NCI-H345 treated with DMSO at 0.1 percent for 48 hours (cell line): Measurements from ENCODE around the gene LSM10.

Experiments
- DNase-seq: peaks from one replicate; lab custom pipeline; 2025; ENCODE audit not compliant: unreplicated experiment; lab: John Stamatoyannopoulos, UW

The LSM10 gene

DNA sequence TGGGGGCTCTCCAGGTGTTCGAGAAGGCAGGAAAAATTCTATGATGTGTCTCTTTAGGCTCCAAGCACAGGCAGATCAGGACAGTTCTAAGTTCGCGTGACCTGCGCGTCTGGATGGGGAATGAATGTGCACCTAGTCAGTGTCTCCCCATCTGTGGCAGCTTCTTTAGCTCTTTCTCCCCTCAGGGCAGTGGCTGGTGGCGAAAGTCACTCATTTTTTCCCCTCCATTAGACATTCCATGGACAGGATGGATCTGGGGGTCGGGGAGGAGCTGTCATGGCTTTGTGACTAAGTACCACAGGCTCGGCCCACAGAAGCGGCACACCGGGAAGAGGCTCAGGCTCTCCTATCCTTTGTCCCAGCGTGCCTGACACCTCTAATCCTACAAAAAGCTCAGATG, 43.2 kb downstream of the LSM10 start:
- no peak for DNase-seq

DNA sequence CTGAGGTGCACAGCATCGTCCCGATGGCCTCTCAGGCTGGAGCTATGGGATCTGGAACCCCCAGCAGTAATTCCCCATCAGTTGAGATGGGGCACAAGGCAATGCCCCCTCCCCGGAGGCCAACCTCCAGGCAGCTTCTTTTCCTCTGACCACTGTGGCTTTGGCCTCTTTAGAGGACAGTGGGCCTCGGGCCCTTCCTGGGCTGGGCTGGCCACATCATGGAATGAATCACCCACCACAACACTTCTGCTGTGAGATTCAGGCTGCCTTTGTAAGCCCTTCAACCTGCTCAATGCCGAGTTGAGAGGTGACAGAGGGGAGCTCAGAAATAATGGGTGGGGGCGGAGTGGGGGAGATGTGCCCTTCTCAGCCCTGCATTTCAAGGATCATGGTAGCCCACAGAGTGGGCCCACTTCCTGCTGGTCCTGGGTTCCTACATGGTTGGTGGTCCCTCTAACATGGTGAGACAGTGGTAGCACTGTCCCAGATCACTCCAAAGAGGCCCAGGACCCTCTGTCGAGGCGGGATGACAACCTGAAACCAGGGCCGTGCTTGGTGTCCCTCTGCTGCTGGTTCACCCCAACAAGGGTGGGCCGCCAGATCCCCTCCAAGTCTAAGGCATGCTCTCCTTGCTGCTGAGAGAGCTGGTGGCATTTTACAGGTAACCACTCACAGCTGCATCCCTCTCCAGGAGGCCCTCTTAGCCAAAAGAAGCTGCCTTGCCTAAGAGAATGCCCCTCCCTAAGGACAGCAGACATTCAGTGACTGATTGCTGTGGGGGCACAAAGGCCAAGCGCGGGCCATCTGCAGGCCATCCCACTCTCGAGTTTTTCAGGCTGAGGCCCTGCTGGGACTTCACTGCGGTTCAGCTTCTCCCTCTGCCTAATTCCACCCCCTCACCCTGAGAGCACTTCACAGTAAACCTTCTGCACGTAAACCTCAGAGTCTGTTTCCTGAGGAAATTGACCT, 44.5 kb downstream of the LSM10 start:
- no peak for DNase-seq

DNA sequence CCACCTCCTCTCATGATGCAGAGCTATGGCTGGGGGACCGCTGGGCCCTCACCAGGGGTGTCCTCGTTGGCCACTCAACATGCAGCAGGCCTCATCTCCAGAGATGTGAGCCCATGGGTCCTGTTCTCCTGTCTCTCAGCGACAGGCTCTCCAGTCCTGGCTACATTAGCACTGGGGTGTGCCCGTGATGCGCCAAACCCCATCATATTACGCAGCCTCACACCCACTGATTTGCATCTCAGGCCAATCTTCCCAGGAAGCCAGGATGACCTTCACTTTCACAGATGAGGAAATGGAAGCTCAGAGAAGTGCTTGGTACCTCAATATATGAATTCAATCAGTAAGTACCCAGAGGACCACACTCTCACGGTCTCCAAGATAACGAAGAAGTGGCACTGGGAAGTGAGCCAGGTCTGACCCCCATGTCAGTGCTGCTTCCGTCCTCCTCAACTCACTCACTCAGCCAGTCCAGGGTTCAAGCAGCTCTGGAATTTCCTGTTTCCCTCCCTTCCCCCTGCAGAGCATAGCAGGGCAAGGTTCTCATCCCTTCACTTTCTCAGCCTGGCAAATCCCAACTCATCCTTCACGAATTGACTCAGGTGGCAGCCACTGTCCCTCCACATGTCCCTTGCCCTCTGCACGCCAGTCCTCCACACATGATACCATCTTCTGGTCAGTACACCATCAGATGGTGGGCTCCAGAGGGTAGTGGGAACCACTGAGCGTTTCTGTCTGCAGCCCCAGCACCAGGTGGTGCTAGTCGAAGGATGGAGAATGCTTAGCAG, 45.4 kb downstream of the LSM10 start:
- DNase-seq, result no peak

DNA sequence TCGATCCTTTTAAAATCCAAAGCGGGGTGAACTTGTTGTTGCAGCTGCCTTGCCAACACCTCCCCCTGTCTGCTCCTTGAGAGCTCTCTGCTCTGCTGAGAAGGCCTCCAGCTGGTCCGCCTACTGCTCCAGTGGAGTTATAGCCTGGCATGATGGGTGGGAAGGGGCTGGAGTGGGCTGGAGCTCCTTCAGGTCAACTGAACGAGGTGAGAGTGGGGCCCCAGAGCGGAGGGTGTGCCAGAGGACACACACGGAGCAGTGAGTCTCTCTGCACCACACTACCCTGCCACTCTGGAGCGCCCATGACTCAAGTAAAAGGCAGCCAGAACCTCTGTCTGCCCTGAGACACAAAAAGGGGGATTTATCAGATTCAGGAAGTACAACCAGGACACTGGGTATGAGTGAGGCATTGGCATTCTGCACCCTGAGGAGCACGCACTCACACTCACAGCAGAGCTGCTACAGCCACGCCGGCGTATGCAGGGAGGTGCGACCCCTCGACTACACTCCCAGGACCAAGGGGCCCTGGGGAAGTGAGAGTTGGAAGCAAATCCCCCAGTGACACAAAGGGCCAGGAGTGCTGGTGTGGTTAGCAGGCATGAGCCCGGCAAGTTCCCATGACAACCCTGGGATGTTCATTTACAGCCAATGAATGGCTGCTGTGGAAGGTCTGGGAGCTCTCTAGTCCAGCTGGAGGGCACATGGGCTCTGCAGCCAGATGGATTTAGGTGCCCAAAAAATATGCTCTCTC, 46.3 kb downstream of the LSM10 start:
- no peak for DNase-seq

DNA sequence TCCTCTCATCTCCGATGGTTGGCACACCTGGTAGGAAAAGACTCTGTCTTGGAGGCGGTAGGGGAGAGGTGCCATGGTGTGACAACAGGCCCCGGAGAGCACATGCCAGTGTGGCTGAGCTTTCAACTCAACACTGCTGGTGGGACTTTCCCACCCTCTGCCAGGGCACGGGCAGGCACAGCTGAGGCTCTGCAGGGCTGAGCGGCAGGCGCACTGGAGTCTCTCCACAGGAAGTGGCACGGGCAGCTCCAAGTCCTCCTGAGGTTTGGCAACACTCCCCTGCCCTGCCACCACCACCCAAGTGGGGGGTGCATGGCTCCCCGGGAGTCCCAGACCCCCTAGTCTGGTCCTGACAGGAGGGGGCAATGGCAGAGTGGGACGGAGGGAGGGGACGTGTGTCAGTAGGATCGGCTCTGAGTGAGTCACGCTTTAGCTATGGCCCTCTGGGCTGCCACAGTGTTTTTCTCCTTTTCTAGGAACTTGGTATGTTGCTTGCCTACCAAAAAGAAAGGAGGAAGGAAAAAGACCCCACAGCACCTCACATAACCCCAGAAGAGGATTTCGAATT, 47.0 kb downstream of the LSM10 start:
- DNase-seq, result no peak

DNA sequence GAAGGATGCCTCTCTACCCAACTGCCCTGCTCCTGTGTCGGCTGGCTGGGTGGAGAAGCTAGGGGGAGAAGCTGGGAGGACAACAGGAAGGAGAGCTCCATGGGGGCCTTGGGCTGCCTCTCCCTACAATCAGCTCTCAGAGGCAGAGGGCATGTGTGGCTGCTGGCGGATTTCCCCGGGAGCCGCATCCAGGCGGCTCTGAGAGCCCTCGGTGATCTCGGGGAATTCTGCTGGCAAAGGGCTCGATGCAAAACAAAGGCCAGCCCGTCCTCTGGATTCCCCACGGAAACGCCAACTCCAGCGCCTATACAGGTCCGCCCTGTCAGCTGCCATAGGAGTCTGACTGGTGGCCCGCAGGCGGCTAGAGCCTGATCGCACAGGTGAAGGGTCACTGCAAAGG, 47.9 kb downstream of the LSM10 start:
- no peak for DNase-seq

DNA sequence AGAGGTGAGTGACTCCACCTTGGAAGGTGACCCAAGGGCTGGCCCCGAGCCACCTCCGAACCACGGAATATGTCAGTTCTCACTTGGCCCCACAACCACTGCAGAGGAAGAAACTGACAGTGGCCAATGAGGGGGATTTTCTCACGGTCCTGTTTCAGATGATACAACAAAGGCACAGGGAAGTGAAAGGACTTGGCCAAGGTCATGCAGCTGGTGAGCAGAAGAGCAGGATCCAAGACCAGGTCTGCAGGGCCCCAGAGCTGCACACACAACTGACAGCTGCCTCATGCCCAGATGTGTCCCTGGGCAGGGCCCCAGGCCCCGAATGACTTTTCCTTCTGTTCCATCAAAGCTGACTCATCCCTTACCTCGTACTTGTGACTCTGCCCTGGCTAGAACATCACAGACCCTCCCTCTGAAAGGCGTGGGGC, 48.5 kb downstream of the LSM10 start:
- DNase-seq, result no peak

DNA sequence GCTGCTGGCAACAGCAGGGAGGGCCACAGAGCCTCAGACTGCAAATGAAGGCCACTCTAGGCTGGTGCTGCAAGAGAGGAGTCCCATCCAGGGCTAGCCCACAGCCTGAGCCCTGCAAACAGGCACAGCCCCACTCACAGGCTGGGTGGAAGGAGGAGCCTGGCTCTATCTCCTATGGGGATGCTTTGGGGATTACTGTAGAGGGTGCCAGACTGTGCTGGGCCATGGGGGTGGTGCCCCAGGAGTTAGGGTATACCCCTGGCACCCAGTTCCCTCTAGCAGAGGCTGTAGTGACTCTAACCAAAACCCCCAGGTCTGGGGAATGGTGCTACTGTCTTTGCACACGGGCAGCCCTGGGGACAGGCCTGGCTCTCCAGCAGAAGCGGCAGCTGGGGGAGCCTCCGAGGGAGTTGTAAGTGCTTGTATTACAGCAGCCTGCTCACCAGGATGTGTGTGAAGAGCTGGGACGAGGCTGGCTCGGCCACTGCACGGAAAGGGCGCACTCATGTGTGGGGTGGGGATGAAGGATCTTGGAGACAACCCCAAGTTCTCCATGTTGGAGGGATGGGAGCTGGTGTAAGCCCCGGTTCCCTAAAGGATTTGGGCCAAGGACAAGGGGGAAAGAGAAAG, 50.9 kb downstream of the LSM10 start:
- DNase-seq, result no peak

DNA sequence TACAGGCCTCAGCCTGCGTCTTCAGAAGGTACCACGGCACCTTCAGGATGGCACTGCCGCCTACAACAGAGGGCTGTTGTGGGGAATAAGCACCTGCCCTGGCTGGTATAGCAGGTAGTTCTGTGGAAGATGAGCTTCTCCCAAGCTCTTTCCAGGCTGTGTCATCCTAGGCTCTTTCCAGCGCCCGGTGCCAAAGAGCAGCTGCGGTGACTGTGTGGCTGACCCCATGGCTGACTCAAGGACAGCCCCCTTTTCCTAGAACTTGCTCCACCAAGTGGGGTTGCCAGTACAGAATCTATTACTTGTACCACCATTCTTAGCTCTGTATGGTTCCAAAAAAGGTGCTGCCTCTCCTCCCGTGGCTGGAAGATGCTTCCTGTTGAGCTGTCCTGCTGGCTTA, 52.4 kb downstream of the LSM10 start:
- no peak for DNase-seq

DNA sequence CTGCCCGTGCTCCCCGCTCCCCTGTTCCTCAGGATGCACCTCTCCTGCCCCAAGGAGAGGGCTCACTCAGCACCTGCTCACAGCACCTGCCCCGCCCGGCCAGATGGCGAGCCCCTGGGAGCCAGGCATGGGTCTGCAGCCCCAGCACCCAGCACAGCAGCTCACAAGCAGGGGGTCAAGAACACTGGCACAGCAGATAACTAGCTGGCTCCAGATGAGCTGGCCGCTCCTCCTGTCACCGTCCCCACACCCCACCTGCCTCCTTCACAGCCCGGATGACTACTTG, 53.4 kb downstream of the LSM10 start:
- DNase-seq, result no peak

DNA sequence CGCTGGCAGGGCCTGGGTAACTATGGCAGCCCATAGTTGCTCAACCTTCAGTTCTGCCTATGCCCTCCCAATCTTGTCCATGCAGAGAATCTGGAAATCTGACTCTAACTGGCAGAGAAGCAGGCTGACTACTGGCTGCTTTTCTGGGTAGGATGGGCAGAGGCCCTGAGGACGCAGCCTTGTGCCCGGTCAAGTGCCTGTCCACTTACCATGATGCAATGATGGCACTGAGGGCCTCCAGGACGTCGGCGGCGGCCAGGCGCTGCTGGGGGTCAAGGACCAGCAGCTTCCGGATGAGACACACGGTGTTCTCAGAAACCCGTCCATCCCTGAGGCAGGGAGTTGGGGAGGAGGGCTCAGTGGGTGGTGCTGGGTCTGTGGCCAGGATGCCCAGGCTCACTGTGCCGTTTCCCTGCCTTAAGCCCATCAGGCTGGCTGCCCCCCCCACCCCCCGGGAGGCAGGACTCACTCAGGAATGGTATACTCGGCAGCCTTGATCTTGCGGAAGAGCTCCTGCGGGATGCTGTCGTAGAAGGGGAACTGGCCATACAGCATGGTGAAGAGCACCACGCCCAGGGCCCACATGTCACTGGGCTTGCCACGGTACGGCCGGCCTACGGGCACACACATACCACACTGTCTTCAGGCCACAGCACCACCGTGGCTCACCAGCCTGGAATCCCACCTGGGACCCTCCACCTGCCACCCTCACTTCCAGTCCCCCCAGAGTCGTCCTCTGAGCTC, 53.9 kb downstream of the LSM10 start:
- no peak for DNase-seq
